Measurements from ENCODE around the gene CDH13. TPM values are rescaled to one million over a fixed set of nuclear protein-coding genes. Genes with fewer than 3 reads are reported as not detected.

CDH13 gene
- total RNA-seq, 1 experiment from 2014 or later: 66.0 TPM

GRCh38 chr16:82776470-82777146, 149.8 kb downstream of the CDH13 start:
- DNase-seq (ENCODE audit: low read depth): peak; percentile 53

DNA sequence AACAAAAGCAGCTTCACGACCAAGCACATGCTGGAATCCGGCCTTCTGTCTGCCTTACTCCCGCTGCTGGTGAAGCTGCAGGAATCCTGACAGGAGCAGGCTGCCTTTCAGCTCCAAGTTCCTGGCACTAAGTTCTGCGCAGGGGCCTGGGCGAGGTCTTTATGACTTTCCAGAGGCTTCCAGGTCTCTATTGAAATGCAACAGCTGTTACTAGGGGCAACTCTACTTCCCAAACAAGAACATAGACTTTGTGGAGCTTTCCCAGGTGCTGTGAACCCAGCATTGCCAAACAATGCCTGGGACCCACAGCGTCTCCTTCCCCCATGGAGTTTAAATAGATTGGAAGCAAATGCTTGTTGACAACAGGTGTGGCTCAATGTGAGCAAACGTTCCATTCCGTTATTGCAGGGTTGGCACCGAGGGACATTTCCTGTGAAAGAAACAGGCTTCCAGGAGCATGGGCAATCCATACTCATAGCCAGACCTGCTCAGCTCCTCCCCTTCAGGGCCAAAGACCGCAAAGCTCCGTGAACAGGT, 156.0 kb downstream of the CDH13 start:
- no peak for DNase-seq (ENCODE audit: low read depth)

DNA sequence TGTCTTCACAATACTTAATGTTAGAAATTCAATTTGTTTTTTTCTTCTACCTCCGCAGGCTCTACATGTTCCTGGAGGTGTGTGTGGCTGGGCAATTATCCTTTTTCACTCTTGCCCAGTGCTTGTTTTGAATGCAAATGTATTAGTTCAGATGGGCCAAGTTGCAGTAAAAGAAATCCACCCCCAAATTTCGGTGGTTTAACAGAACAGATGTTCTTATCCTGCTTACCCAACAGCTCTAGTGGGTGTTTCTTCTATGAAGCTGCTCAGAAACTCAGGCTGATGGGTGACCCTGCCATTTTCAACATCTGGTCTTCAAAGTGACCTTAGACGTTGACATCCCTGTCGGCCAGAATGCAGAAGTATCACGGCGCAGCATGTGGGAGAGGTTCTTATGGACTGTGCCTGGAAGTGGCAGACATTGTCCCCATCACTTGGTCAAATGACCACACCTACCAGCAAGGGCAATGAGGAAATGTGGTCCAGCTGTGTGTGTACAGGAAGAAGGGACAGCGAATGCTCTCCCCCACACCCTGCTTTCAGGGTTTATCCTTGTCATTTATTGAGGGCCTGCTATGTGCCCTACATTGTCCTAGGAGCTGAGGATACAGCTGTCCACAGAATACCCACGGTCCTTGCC, 157.3 kb downstream of the CDH13 start:
- DNase-seq (ENCODE audit: low read depth): no peak

DNA sequence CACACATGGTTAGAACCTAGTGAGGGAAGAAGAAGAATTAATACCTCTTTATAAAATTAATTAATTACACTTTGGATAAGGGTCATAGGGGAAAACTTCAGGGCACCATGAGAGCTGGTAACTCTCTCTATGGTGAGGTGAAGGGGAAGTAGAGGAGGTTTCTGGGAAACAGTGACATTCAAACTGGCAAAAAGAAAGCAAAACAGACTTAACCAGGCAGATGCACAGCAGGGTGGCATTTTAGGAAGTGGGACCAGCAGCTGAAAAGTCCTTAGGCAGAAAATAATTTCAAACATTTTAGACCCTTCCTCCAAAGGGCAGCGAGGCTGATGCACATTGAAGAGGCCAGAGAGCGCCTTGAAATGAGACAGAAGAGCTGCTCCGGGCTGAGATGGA, 157.8 kb downstream of the CDH13 start:
- no peak for DNase-seq (ENCODE audit: low read depth)

GRCh38 chr16:82788225-82788624, 161.5 kb downstream of the CDH13 start:
- no peak for DNase-seq (ENCODE audit: low read depth)

DNA sequence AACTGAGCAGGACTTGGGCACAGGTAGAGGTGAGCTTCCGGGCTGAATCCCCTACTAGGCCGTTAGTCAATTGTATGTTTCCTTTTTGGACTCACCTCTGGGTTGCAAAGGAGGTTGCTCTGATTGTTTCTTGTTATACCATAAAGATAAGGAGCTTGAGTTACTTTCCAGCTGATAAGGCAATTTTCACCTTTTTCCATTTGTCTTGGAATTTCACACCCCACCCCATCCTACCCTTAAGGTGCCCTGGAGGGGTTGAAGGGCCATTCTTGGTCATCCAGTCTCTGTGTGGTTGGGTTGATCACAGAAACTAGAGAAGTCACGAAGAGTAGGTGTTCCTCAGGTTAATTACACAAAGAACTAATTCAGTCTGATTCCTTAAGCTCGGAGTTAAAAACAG, 162.2 kb downstream of the CDH13 start:
- DNase-seq (ENCODE audit: low read depth): no peak

- DNase-seq (ENCODE audit: low read depth): no peak
These were observed 165.9 kb downstream of the CDH13 start for GRCh38 chr16:82792693-82793092.

DNA sequence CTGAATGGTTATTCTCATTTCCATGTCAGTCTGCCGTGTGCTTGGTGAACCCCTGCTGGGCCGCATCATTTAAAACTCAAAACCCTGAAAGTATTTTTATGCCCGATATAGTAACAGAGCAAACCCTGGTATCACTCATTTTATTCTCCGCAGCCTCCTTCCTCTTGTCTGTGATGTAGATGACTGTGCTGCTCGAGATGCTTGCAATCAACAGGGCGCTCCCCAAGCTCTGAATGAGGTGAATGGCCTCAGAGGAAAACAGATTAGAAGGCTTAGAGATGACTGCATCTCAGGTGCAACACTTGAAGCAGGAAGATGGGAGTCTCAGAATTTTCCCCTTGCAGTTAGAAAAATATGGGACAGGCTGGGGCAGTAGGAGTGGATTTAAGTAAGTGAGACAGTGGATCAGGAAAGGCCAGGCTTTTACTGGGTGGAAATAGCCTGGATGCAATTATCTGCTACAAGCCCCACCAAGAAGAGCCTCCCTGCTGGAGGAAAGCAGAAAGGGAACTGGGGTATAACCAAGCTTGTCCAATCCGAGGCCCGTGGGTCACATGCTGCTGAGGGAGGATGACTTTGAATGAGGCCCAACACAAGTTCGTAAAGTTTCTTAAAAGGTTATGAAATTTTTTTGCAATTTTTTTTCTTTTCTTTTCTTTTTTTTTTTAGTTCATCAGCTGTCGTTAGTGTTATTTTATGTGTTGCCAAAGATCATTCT, 166.9 kb downstream of the CDH13 start:
- no peak for DNase-seq (ENCODE audit: low read depth)

DNA sequence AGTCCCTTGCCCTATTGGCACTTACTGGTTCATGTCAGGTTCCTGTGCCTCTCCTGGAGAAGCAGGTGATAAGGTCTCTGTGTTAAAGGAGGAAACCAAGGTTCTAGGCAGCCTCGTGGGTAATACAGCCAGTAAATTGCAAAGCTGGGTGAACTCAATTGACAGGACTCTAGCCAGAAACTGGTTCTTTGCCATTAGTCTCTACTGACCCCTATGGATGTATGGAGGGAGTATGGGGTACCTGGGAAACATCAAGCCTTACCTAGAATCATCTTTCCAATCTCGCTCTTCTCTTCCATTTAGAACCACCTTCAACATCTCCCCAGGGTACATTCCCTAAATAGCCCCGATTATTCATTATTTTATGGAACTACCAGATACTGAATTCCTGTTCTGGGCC, 169.3 kb downstream of the CDH13 start:
- DNase-seq (ENCODE audit: low read depth): no peak

DNA sequence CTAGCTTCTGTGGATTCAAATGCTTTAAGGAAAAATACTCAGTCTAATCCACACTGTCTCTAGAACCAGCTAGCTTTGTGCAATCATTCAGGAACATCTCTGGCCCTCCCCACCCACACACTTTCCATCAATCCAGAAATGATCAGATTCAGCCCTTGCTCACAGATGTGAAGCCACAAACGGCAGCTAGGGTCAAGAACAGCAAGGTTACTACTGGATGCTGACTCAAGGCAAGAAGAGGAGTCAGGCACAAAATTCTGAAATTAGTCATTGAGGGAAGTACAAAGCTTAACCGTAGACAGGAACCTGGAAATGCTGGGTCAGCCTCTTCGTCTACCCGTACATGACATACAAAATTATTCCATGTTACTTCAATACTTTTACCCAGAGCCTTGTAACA, 174.6 kb downstream of the CDH13 start:
- DNase-seq (ENCODE audit: low read depth): peak; percentile 50

- DNase-seq (ENCODE audit: low read depth): no peak
These were observed 179.1 kb downstream of the CDH13 start for GRCh38 chr16:82805866-82806265.

DNA sequence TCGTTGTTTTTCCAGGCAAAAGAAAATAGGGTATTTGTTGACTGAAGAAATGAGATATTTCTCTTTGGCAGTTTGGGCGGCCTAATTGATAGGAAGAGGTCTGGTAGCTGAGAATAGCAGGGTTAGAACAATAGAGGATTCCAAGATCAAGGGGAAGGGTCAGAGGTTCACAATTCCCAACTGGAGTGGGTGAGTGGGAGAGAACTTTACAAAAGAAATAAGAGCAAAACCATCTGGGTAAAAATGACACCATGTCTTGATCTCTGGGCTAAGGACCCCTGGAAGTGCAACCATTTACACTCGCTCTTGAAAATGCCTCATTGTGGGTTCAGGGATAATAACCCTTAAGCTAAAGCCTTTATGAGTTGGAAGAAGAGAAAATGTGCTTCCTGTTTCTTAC, 180.5 kb downstream of the CDH13 start:
- DNase-seq (ENCODE audit: low read depth): no peak

DNA sequence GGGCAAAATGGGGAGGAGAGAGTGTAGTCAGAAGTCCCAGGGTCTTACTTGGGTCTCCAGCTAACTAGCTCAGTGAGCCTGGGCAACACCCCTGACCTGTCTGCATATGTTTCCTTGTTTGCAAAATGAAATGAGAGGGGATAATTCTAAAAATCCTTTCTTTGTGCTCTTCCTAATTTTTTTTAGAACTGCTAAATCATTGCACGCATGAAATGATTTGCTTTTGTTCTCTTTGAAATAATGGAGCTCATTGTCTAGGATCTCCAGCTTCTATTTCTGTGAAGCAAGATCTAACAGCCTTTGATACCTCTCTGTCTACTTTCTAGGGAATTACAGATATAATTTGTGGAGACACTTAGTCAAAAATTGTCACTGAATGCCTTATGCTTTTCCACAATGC, 181.3 kb downstream of the CDH13 start:
- no peak for DNase-seq (ENCODE audit: low read depth)

- DNase-seq (ENCODE audit: low read depth): no peak
These were observed 183.3 kb downstream of the CDH13 start for GRCh38 chr16:82810077-82810476.

- DNase-seq (ENCODE audit: low read depth): no peak
These were observed 187.3 kb downstream of the CDH13 start for GRCh38 chr16:82814059-82814458.

DNA sequence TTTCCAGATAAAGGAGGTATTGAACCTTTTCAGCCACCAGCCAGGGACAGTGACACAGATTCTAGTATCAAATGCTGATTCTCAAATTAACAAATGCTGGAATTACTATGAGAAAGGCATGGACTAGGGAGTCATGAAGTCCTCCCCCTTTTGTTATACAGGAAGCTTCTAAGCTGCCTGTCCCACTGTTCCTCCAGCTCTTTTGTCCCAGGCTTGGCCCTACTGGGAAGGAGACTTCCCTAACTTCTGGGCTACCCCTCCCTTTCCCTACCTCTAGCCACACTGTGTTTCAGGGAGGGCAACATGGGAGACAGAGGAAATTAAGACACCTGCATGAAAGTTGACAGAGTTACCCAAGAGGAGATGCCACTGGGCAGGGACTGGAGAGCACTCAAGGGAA, 192.5 kb downstream of the CDH13 start:
- DNase-seq (ENCODE audit: low read depth): no peak

DNA sequence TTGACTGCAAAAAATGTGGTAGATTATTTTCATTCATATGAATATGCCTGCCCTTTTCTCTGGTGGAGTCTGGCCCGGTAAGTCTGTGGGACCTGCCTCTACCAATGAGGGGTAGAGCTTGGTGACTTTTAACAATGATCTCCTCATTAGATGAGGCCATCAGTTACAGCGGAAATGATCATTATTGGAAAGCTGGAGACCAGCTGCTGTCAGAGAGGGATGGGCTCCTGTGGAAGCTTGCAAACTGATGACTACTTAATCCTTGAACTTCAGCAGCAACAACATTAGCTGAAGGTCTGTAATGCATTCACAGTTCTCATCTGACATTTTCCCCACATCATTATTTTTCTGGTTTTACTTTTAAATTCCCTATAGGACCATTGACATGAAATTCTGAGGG, 194.1 kb downstream of the CDH13 start:
- DNase-seq (ENCODE audit: low read depth): no peak

GRCh38 chr16:82824408-82824807, 197.6 kb downstream of the CDH13 start:
- DNase-seq (ENCODE audit: low read depth): peak; percentile 49

- no peak for DNase-seq (ENCODE audit: low read depth)
These were observed 202.5 kb downstream of the CDH13 start for GRCh38 chr16:82829301-82829700.

DNA sequence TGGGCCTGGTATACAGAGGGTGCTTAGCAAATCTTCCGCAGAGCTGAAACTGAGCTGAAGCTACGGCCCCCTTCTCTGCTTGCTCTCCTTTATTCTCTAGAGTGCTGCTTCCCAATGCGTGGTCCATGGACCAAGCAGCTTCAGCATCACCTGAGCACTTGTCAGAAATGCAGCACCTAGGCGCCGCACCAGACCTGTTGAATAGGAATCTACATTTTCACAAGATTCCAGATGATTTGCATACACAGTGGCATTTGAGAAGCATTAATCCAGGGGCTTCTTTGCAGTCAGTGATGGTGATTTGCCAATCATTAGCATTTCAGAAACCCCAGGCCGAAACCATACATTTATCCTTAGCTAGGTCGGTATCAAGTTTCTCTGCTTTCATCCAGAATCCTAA, 204.2 kb downstream of the CDH13 start:
- no peak for DNase-seq (ENCODE audit: low read depth)

- DNase-seq (ENCODE audit: low read depth): peak; percentile 47
These were observed 206.1 kb downstream of the CDH13 start for GRCh38 chr16:82832821-82833220.

DNA sequence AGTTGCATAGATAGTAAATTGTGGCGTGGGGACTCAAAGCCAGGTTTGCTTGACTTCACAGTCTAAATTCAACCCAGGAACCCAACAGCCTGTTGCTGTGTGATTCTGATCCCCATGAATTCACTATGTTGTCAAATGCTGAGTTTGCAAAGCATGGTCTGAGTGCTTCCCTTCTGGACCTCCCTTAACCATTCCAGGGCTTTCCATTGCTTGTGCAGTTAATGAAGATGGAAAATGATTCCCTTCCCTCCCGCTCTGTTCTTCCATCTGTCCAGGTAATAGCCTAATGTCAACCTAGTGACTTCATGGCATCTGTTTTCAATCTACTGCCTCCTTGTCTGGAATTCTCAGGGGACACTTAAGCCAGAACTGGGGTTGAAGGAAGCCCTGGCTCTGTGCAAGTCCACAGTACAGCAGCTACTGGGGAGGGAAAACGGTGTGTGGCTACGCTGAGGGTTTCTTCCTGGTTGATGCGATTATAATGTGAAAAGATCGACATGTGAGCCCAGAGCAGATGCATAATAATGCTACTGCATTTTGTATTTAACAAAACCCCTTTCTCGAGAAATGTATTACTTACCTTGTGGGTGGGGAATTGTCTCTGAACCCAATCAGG, 206.7 kb downstream of the CDH13 start:
- DNase-seq (ENCODE audit: low read depth): no peak

All from HT1080 (cell line).